Dermis microvascular lymphatic vessel endothelial cell (primary cell): ENCODE data around the gene PDE8A. TPM values are rescaled to one million over a fixed set of nuclear protein-coding genes. Genes with fewer than 3 reads are reported as not detected.
"Not testable (repeated sequence)": the region's sequence is repeated elsewhere in the genome, so short reads cannot be mapped to it uniquely, and the experiment has no call there.

ENCODE experiments used
- DNase-seq, 2 donors: peaks; one replicate each; pipeline versions ENCODE4 v3.0.0 to v3.0.0-alpha.2; 2010; ENCODE audit warnings: low read depth in 2 of 2
- total RNA-seq: library from RNA; depleted of rRNA; stranded (reverse); fragments of >200 nt; gene quantifications from 2 replicates; pipeline ENCODE4 v1.2.1, GENCODE V29; 2014

Gene PDE8A
- total RNA-seq, 1 donor from 2014 or later, result 50.2 TPM

GRCh38 chr15:85167568-85167967 is 185.9 kb downstream of the PDE8A start:
- DNase-seq, result no peak

DNA sequence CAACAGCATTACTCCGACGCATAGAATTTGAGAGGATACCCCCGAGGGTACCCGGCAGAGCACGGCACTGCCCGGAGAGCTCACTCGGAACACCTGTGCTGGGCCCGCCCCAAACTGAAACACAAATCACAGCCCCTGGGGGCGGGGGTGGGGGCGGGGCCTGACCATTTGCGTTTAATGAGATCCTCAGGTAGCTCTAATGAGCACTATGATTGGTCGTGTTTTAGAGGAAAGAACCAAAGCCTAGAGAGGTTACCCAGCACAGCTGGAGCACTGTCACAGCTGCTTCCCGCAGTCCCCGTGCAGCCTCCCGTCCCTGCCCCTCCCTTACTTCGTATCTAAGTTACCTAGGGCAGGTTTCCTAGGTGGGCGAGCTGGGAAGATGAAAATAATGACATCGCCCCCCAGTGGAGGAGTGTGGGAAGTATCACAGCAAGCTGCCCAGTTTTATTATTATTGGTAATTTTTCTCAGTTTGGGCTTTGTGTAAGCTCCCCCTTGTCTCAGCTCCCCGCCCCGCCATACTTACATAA is 187.1 kb downstream of the PDE8A start:
- DNase-seq, result peak; percentile 33 to 45

- DNase-seq, result no peak
Measured at GRCh38 chr15:85171736-85172135, 190.1 kb downstream of the PDE8A start.

- DNase-seq, result no peak
Measured at GRCh38 chr15:85172846-85173490, 191.3 kb downstream of the PDE8A start.

GRCh38 chr15:85173630-85174029 is 192.0 kb downstream of the PDE8A start:
- DNase-seq, result not testable (repeated sequence)

DNA sequence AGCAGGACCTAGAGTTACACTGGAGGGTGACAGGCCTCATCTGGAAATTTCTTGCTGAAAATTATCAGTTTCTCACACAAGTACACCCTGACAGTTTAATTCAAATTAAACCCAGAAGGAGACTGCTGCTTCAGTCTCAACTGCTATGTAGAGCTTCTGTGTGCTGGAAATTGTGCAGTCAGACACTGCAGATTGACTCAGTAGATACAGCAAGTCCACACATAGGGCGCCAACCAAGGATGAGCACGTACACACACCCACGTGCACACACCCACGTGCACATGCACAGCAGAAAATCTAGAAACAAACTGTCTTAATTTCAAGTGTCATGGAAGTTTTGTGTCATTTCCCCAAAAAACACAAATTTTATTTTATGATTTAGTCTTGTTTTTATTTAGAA is 192.9 kb downstream of the PDE8A start:
- DNase-seq, result no peak

- DNase-seq, result peak; percentile 72 to 87
Measured at GRCh38 chr15:85177042-85177515, 195.4 kb downstream of the PDE8A start.

DNA sequence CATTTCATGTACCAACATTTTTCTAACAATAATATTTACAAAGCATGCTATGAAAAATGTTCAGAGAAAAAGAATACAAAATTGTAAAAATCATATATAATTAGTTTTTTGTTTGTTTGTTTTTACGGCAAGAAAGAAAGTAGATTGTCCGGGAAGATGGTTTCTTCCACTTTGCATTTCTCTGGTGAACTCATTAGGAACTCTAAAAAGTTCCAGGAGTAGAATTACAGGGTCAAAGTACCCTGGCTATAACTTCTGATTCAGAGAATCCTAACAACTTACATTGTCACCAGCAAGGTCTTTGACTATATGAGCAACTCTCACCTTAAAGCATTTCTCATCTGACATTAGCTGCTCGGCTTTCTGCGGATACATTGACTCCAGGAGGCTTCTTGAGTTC is 196.7 kb downstream of the PDE8A start:
- no peak for DNase-seq

- no peak for DNase-seq
Measured at GRCh38 chr15:85179700-85180099, 198.0 kb downstream of the PDE8A start.

GRCh38 chr15:85185350-85185749 is 203.7 kb downstream of the PDE8A start:
- not testable (repeated sequence) for DNase-seq

DNA sequence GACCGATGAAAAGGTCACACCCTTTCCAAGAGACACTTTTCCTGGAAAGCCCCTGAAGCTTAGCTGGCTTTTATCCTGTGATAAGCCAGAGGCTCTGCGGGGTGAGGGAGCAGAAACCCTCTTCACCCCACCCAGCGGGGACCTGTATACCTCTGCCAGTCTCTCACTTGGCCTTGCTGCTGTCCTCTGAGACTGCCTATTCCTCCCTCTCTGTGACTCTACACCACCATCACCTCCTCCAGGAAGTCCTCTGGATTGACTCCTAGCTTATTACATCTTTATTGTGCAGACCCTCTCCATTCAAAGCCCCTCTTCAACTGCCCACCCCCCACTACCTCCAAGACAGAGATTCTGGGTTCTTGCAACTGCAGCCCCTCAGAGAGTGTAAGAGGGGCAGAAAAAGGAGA is 206.5 kb downstream of the PDE8A start:
- not testable (repeated sequence) for DNase-seq

Other genes with a start within 250 kb of the PDE8A start
- 2.7 and 6.4 TPM in 2 replicates for gene ZNF592, start 233.3 kb upstream of the PDE8A start, total RNA-seq
- gene ALPK3, start 164.5 kb upstream of the PDE8A start, total RNA-seq, result 19.5 and 52.6 TPM in 2 replicates
- under 0.01 TPM in 1 of 2 replicates, not detected in the other for gene SLC28A1, start 97.2 kb upstream of the PDE8A start, total RNA-seq